T follicular helper cell (primary cell): ENCODE data around the gene ZDHHC20.

Source experiments
- DNase-seq: peaks from one replicate; pipeline ENCODE4 v3.0.0-alpha.2; 2020; ENCODE audit warnings: low read depth

The ZDHHC20 gene

DNA sequence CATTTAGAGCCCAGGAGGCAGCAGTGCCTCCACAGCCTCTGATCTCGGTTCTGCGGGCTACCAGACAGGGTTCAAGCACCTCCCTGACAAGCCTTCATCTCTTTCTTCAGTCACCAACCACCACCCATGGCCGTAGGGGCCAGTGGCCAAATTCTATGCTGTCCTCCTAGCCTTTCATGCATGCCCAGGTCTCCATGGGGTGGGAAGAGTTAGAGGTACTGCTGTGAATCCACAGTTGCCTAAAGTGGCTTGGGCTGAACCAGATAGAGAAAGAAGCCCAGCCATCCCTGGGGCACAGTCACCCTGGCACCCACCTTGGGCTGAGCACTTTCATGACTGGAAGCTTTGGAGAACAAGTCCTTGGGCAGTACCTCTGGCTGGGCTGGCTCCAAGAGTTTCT is 97.4 kb downstream of the ZDHHC20 start:
- no peak for DNase-seq

DNA sequence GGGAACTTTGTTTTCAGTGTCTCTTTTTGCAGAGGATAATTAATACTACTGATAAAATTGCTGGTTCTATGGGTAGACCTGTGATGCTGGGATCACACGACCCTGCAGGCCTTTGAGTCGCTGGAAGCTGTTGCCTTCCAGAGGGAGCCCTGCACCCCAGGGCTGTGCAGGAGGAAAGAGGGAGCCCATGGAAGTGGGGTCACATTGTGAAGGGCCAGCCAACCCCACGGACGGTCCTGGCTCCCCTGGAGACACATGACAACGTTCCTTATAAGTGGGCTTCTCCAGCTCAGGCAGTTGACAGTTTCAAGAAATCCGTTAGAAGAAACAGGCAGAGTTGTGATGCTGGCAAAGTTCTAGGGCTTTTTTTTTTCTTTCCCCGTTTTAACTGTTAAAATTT is 98.0 kb downstream of the ZDHHC20 start:
- DNase-seq, result no peak

- no peak for DNase-seq
Observed at GRCh38 chr13:21360463-21360862, 98.6 kb downstream of the ZDHHC20 start.

DNA sequence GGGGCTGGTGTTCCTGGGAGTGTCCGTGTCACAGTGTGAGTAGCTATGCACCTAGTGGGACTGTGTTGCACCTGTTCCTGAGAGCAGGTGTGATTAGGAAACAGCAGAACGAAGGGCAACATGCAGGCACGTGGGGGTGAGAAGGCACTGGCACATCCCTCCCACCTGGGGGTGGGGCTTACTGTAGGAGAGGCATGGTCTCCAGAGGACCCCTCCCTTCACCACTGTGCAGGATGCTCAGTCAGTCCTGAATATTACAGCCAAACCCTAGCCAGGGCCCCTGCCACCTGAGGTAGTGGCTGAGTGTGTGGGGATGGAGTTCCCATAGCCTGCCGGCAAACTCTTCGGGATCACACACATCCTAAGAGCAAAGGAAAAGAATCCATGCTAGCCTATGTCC is 99.2 kb downstream of the ZDHHC20 start:
- no peak for DNase-seq

GRCh38 chr13:21355304-21355703 is 103.8 kb downstream of the ZDHHC20 start:
- DNase-seq, result no peak

GRCh38 chr13:21354721-21355120 is 104.4 kb downstream of the ZDHHC20 start:
- DNase-seq, result no peak

DNA sequence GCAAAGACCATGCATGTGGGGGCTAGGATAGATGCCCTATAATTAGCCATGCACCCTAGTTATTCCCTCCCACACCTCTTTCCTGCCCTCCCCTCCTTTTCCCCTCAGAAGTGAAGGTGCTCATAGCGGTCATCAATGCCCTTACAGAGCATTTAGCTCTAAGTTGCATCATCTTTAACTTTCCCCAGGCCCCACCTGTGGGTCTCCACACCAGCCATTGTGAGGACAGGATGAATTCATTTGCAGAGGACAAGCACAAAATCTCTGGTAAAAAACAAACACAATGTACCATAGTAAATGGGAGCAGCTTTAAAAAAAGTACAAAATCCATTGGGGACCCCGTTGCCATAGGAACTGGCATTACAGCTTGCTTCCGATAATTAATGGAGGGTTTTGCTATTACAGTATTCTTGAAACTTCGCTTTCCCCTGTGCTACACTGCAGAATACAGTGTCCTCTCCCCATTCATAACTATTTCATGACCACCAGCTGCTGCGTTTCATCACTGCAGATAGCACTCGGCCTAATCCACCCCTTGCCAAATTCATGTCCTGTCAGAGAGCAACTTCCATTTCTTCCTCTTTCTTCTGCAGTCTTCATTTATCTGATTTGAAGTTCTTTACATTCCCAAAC is 110.5 kb downstream of the ZDHHC20 start:
- no peak for DNase-seq

GRCh38 chr13:21347753-21348318 is 111.3 kb downstream of the ZDHHC20 start:
- no peak for DNase-seq

DNA sequence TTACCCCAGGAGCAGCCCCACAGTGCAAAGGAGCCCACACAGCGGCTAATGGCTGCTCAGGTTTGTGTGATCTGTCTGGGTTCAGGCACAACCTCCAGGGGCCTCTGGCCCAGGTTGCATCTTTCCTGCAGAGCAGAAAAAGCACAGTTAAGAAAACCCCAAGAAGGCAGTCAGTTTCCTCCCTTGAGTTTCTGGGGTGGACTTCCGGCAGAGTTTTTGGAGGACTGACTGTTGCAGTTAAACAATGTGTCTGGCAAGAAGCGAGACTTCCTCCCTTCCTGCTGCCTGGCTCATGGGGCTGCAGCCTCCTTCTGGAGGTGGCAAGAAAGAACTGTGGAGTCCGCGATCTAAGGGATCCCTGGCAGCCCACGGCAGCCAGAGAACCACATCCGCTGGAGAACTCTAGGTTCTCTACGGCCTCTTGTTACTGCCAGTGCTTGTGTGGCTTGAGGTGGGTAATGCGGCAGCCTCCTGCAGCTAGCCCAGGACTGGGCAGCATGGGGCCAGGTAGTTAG is 114.4 kb downstream of the ZDHHC20 start:
- no peak for DNase-seq

DNA sequence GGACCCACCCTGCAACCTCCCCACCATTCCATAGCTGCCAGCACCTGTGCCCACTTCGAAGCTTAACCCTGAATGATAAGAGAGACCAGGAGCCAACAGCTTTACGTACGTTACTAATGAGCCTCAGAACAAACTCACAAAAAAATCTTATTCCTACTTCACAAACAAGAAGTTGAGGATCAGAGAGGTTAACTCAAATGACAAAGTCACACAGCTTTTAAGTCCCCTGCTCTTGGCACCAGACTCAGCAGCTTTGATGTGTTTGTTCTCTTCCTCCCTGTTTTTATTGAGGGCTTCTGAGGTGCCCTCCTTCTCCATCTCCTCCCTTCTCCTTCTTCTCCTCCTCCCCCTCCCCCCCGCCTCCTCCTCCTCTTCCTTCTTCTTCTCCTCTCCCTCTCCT is 115.4 kb downstream of the ZDHHC20 start:
- no peak for DNase-seq

DNA sequence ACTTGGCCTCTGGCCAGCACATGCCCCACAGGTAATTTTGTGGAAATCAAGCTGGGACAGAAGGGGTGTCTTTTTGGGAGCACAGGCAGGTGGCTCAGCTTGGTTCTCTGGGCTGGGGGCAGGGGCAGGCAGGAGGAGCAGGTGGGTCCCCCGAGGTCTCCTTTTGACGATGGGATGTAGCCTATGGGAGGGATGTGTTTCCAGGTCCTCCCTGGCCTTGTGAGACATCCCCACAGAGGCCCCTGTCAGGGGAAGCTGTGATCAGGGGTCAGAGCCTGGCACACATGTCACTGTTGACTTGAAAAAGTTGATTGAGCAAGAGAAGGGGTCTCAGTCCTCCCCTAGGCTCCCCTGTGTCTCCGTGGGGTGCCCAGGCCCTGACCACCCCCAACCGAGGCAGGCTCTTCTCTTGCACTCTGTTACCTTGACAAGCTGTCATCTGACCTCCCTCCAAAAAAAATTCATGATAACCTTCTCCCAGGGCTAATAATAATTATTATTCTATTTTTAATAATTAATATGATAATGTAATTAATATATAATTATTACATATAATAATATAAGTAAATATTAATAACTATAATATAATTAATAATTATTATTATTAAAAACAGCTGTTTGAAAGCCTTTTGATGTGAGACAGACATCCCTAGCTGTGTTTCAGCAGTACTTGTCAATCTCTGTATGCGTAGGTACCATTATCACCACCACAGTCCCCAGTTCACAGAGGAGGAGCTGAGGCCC is 116.2 kb downstream of the ZDHHC20 start:
- DNase-seq, result no peak

GRCh38 chr13:21341637-21342422 is 117.3 kb downstream of the ZDHHC20 start:
- no peak for DNase-seq

DNA sequence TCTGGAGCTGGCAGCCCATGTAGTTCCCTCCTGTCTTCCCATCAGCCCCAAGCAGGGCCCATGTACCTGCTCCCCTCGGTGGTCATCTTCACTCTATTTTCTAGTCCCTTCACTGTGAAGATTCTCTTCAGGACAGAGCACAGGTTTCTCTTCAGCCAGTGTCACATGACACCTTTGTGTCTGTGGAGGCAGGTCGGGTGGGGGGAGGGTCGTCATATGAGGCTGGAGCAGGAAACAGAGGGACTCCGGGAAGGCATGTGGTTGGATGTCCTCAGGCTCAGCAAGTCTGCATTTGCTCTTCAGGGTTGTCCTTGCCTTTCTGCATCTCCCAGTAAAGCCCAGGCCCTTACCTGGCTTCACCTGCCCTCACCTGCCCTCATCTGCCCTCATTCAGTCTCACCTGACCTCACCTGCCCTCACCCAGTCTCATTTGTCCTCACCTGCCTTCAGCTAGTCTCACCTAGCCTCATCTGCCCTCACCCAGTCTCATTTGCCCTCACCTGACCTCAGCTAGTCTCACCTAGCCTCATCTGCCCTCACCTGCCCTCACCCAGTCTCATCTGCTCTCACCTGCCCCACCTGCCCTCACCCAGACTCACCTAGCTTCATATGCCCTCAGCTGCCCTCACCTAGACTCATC is 120.3 kb downstream of the ZDHHC20 start:
- no peak for DNase-seq

DNA sequence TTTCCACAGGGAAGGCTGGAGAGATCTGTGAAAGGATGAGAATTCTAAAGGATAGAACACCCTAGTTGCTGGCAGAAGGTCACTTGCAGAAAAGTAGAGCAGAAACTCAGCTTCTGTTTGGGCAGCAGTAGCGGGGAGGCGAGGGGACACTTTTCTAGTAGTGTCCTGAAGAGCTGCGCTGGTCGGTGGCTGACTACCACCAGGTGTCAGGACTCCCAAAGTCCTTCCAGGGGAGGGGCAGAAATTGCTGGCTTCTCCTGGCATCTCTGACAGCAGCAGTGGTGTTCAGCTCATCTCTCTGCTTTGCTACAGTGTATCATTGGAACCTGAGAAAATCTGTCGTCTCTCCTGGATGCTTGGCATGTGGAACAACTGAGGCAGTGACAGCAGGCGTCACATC is 120.9 kb downstream of the ZDHHC20 start:
- DNase-seq, result no peak

DNA sequence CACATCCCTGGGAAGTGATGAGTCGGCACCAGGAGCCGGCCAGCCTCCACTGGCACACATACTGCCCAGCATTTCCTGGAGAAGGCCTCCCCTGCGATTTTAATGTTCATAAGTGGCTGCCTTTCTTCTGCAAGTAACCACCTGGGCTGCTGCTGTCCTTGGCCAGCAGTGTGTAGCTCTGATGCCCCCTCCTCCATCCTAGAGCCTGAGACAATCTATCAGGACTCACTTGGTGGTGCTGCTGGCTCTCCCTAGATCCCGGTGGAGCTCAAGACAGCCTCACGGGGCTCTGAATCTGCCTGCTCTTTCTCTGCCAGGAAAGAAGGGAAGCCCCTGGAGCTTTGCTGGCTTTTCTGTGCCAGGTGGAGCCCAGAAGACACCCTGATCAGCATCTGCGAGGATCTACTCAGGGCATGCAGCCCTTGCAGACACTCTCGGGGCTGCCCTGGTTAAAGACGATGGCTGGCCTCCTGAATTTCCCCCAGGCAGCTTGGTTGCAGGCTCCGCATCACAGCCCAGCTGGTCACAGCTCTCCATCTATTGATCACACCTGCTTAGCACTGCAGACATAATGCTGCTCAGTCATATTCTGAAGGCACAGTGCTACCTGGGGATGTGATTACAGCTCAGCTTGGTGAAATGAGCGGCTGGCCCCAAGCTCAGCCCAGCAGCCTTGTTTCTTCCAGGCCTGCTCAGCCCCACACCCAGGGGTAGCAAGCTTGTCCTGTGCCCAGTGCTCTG is 122.3 kb downstream of the ZDHHC20 start:
- no peak for DNase-seq

GRCh38 chr13:21333186-21333585 is 125.9 kb downstream of the ZDHHC20 start:
- no peak for DNase-seq

DNA sequence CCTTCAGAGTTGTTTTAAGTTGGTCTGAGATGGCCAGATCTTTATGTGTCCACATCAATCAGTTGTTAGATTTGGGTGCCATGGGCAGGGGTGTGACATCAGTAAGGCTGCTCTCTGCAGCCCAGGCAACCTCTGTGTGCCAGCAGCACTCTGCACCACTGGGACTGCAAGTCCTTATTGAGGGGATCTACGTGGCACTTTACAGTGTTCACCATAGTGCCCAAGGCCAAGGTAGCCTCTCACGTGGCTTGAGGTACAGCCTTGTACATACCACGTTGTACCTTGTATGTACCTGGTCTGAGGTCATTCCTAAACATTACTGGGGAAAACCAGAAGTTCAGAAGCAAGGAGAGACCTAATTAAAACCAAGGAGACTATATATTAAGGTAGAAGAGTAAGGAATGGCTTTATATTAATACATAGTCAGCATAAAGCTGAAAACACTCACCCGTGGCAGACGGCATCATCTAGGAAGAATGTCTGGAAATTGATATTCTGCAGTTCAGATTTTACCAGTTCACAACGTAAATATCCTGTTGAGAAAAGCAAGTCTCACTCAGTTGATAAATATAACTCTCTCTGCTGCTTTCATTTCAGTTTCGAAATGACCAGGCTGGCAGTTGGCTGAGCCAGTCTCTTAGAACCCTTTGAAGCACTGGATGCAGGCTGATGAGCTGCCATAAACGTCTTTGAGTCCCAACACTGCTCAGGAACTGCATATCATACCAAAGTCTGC is 128.8 kb downstream of the ZDHHC20 start:
- DNase-seq, result no peak

DNA sequence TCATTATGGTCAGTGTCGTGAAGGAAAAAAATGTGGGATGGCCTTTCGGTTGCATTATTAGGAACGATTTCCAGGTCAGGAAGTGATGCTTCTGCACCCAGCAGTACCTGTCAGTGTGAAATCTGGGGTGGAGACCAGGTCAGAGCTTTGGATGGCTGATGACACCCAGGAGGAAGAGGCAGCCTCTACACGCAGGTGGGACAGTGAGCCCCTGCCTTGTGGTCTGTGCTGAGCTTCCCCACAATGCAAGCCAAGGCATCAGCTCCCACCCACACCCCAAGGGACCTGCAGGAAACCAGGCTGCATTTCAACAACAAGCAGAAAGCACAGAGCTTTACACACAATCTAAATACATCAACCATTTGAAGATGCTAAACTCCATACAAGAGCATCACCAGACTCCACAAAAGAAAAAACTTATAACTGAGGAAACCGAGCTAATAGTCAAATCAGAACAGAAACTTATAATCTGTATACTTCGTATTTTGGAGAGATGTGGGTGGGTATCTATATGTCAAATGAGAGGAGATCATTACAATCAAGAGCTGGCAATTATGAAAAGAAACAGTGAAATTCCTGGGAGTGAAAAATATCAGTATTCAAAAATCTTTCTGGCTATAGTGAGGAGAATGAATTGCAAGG is 130.1 kb downstream of the ZDHHC20 start:
- no peak for DNase-seq

DNA sequence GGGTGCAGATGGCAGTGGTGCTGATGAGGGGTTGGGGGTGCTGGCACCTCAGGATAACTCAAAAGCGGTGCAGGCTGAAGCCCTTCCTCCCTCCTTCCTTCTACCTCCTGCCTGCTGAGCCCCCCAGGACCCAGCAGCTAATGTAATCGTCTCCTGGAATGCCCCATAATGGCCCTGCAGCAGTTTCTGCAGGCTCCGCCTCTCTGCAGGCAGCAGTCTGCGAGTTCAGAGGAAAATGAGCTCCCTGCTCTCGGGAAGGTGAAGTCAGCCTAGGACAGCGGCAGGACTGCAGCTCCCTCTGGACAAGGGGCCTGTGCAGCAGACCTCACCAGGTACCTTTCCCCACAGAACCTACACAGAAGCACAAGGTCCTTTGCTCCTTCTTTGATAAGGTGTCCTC is 130.9 kb downstream of the ZDHHC20 start:
- DNase-seq, result no peak
